GM12873 (cell line): Measurements from ENCODE around the gene TMEM62.

Experiments
- TF ChIP-seq, protein P1 (sequence below): IDR thresholded peaks from 2 replicates; pipeline ENCODE4 v1.5.1; 2012; ENCODE audit warnings: low read depth, mild to moderate bottlenecking, moderate library complexity, low read length, control low read depth; ENCODE audit not compliant: insufficient read depth; ENCODE audit errors: missing control alignments

The TMEM62 gene

DNA sequence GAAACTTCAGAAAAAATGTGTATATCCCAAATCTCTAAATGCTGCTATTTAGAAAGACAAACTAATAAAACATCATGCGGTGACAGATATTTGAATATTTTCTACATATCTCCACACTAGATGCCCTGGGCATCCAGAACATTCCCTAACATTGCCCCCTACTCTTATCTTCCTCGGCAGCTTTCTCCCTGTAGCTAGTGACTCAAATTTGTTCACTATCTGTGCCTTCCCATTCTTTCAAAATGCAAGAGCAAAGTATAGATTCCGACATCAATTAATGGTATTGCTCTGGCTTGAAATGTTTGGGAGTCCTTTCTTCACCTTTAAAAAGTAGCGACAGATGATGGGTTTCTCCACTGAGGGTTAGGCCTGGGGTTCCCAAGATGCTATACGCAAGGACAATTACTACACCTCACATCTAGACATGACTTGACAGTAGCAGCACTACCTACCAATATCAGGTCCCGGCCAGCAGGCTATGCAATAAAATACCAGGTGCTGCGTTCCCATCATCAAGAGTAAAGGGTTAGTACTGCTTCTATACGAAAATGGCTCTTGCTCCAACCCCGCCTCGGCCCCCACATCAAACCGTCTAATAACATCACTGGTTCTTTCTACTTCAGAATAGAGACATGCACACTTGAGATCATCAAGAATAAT lies 28.2 kb upstream of the TMEM62 start:
- TF ChIP-seq, protein P1, sequence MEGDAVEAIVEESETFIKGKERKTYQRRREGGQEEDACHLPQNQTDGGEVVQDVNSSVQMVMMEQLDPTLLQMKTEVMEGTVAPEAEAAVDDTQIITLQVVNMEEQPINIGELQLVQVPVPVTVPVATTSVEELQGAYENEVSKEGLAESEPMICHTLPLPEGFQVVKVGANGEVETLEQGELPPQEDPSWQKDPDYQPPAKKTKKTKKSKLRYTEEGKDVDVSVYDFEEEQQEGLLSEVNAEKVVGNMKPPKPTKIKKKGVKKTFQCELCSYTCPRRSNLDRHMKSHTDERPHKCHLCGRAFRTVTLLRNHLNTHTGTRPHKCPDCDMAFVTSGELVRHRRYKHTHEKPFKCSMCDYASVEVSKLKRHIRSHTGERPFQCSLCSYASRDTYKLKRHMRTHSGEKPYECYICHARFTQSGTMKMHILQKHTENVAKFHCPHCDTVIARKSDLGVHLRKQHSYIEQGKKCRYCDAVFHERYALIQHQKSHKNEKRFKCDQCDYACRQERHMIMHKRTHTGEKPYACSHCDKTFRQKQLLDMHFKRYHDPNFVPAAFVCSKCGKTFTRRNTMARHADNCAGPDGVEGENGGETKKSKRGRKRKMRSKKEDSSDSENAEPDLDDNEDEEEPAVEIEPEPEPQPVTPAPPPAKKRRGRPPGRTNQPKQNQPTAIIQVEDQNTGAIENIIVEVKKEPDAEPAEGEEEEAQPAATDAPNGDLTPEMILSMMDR, result no peak

DNA sequence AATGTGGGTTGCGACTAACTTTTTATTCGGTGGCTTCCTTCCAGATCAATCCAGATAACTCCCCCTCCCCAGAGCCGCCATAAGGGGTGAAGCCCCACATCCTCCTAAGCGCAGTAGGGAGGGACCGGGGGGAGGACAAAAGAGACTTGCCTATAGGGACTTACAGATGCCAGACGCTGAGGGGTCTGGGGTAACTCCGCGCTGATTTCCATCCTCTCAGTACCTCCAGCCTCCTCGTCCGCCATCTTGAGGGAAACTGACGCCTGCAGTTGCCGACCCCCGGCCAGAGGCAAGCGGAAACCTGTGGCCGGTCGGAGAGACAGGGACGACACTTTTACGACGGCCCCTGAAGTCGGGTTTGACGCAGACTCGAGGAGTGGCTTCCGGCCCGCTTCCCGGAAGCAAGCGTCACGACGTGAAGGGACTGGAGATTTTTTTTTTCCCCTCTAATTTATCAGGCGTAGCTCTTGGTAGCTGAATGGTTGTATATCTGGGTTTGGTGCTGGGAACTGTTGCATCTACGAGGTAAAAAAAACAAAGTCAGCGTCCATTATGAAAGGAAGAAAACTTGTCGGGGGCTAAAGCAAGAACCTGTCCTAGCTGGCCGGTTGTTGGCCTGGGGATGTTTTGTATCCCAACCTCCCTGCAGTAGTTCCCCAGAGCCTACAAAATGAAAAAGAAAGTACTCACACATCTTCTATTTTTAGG lies 27.5 kb upstream of the TMEM62 start, which contains the start of gene UBR1:
Gene UBR1 (minus strand): TSS at position 261 of the 708 bp plus-strand sequence. CDS start 16 bp downstream, at position 245.
- TF ChIP-seq, protein P1, result no peak

DNA sequence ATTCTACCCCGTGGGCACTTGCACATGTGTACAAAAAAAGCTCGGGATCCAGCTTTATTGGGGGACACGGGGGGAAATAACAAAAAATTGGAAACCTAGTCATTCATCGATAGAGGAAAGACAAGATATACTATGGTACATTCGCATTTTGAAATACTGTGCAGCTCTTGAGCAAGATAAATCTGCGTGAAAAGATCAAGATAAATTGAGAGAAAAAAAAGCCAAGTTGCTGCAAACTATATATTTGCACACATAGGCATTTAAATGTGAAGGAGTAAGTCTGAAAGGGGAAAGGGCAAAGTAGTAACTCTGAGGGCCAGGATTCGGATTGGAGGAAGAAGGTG lies 26.9 kb upstream of the TMEM62 start:
- TF ChIP-seq, protein P1, result no peak

DNA sequence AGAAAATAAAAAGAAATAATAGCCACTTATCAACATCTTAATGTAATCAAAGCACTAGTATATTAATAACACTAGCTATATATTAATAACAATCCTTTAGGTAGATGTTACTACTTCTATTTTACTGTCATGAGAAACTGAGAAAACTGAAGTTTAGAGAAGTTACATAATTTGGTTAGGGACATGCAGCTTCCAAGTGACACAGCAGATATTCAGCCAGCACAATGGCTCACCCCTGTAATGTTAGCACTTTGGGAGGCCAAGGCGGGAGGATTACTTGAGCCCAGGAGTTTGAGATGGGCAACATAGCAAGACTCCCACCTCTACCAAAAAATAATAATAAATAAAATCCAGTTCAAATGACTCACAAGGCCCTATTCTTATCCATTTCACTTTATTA lies 25.6 kb upstream of the TMEM62 start:
- TF ChIP-seq, protein P1, result no peak

DNA sequence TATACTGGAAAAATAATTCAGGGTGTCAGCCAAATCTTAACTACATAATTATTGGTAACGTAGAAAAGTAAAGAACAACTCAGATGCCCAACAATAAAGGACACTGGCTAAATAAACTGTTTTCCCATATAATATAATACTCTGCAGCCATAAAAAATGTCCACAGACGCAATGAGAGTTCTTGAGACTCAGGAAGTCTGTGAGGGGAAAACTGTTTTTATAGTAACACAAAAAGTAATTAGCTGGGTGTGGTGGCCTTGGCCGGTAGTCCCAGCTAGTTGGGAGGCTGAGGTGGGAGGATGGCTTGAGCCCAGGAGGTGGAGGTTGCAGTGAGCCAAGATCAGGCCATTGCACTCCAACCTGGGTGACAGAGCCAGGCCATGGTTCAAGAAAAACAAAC lies 22.0 kb upstream of the TMEM62 start:
- TF ChIP-seq, protein P1, result no peak

DNA sequence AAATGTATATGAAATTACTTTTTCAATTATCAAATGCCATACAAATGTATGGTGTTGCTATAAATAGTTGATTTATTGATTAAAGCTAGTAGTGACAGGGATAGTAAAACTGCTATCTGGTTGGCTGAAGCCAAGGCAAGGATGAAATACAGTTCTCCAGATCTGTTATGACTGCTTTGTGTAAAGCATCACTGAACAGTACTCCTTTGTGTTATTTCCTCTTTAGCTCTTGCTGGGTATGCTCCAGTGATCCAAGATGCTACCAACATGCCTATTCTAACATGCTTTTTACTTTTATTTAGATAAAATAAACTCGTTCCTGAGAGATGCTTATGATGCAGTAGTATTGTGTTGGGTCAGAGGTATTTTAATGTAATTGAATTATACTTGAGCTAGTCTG lies 15.1 kb upstream of the TMEM62 start:
- TF ChIP-seq, protein P1, result no peak

DNA sequence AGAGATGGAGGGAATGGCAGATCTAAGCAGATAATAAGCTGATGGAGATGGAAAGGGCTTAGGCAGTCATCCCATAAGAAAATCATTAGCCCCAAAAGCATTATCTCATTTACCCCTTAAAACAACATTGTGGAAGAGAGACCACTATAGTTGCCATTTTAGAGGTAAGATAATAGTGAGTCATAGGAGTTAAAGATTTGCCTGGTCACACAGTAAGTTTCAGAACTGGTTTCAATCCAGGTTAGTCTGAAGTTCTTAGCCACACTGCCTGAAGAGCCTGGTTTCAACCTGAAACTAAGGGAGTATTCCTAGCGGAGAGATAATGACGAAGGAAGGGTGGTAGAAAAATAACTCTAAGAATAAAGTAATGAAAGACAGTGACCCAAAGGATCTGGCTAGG lies 14.6 kb upstream of the TMEM62 start:
- TF ChIP-seq, protein P1, result no peak
